ENCODE measurements around the gene NOLC1.
A peak's percentile ranks its signal among the peaks of the same experiment; 100 is the strongest.

NOLC1 gene

DNA sequence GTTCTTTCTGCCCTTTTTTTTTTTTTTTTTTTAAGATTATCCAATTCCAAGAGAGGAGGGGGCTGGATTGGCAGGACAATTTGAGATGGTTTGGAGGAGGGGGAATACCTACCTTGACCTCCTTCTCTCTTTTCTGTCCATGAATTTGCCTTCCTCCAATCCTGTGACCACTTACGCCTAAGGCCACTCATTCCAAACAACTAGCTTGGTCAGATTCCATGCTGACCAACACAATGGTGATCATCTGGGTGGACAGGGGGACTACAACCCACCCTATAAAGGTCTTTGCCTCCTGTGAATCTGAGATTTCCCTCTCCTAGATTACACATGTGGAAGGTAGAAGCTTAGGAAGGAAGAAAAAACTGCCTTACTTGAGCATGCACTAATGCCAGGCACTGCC lies 29.7 kb upstream of the NOLC1 start:
- DNase-seq, result no peak

- no peak for DNase-seq
These were observed 29.0 kb upstream of the NOLC1 start for GRCh38 chr10:102123223-102123622.

GRCh38 chr10:102131286-102132170 lies 20.7 kb upstream of the NOLC1 start:
- no peak for DNase-seq

- no peak for DNase-seq
These were observed 20.0 kb upstream of the NOLC1 start for GRCh38 chr10:102132193-102132562.

- DNase-seq, result peak; percentile 99
These were observed 19.4 kb upstream of the NOLC1 start, which contains the start of gene PPRC1 for GRCh38 chr10:102132563-102133372. PPRC1 (plus strand) TSS chr10:102133040; CDS start chr10:102133069, 29 bp downstream.

- peak; percentile 80 for DNase-seq
These were observed 18.6 kb upstream of the NOLC1 start for GRCh38 chr10:102133373-102134195.

DNA sequence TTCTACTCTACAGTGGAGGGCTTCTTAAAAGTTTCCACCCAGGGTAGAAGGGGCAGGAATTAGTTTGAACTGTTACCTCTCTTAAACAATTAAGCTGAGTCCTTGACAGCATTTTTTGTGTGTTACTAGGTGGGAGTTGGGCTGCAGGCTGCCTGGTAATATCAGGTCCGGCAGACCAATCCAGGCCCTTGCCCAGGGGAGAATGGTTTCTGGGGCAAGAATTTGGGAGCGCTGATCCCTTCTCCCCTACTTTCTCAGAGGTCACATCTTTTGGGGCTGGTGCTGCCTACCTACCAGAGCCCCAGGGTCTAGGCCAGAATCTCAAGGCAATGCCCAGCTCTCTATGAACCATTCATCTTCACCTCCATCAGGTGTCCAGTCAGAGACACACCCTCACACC lies 17.8 kb upstream of the NOLC1 start:
- no peak for DNase-seq

GRCh38 chr10:102135956-102136526 lies 16.1 kb upstream of the NOLC1 start:
- DNase-seq, result no peak

DNA sequence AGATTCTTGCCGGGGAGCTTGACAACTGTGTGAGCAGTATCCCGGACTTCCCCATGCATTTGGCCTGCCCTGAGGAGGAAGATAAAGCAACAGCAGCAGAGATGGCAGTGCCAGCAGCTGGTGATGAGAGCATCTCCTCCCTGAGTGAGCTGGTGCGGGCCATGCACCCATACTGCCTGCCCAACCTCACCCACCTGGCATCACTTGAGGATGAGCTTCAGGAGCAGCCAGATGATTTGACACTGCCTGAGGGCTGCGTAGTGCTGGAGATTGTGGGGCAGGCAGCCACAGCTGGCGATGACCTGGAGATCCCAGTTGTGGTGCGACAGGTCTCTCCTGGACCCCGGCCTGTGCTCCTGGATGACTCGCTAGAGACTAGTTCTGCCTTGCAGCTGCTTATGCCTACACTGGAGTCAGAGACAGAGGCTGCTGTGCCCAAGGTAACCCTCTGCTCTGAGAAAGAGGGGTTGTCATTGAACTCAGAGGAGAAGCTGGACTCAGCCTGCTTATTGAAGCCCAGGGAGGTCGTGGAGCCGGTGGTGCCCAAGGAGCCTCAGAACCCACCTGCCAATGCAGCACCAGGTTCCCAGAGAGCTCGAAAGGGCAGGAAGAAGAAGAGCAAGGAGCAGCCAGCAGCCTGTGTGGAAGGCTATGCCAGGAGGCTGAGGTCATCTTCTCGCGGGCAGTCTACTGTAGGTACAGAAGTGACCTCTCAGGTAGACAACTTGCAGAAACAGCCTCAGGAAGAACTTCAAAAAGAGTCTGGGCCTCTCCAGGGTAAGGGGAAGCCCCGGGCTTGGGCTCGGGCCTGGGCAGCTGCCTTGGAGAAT lies 12.7 kb upstream of the NOLC1 start:
- DNase-seq, result no peak

DNA sequence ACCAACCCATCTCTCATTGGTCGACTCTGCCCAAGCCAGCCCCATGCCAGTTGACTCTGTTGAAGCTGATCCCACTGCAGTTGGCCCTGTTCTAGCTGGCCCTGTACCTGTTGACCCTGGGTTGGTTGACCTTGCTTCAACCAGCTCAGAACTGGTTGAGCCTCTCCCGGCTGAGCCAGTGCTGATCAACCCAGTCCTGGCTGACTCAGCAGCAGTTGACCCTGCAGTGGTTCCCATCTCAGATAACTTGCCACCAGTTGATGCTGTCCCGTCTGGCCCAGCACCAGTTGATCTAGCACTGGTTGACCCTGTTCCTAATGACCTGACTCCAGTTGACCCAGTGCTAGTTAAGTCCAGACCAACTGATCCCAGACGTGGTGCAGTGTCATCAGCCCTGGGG lies 12.0 kb upstream of the NOLC1 start:
- DNase-seq, result no peak

- no peak for DNase-seq
These were observed 11.2 kb upstream of the NOLC1 start for GRCh38 chr10:102140913-102141540.

- no peak for DNase-seq
These were observed 10.5 kb upstream of the NOLC1 start for GRCh38 chr10:102141583-102142107.

DNA sequence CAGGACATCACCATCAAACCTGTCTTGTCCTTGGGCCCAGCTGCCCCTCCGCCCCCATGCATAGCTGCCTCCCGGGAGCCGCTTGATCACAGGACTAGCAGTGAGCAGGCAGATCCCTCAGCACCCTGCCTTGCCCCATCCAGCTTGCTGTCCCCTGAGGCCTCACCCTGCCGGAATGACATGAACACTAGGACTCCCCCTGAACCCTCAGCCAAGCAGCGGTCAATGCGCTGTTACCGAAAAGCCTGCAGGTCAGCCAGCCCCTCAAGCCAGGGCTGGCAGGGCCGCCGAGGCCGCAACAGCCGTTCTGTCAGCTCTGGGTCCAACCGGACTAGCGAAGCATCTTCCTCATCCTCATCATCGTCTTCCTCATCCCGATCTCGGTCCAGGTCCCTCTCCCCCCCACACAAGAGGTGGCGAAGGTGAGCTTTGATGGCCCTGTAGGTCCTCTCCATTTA lies 5.2 kb upstream of the NOLC1 start:
- no peak for DNase-seq

DNA sequence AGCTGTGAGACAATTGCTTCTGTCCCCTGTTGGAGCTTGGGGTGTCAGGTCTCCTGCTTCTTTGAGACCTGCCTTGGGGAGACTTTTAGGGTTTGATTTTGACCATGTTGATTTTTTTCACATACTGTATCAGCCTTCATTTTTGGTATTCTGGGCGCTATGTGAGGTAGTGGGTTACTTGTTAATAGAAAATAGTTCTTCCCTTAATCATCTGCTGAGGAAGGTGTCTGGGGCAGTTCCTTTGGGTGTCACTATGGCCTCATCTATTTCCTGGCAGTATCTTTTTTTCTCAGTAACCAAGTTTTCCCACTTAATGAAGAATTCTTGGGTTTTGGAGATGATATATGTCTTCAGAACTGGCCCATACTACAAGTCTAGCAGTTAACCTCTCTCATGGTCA lies 4.6 kb upstream of the NOLC1 start:
- no peak for DNase-seq

GRCh38 chr10:102148275-102148674 lies 3.9 kb upstream of the NOLC1 start:
- DNase-seq, result no peak

GRCh38 chr10:102150970-102151773 lies 1.0 kb upstream of the NOLC1 start:
- no peak for DNase-seq

- peak; percentile 51 for DNase-seq
These were observed 329 bp downstream of the NOLC1 start for GRCh38 chr10:102152545-102152890.

GRCh38 chr10:102153093-102153620 lies 968 bp downstream of the NOLC1 start:
- no peak for DNase-seq

DNA sequence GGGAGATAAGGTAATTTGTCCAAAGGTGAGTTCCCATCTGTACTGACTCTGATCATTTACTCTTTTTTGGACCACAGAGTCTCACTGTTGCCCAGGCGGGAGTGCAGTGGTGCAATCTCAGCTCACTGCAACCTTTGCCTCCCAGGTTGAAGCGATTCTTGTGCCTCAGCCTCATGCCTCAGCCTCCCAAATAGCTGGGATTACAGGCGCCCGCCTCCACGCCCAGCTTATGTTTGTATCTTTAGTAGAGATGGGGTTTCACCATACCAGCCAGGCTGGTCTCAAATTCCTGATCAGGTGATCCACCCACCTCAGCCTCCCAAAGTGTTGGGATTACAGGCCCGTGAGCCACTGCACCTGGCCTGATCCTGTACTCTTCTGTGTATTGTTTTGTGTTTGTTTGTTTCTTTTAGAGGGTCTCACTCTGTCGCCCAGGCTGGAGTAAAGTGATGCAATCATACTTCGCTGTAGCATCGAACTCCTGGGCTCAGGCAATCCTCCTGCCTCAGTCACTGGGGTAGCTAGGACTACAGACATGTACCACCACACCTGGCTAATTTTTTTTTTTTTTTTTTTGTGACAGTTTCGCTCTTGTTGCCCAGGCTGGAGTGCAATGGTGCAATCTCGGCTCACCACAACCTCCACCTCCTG lies 2.4 kb downstream of the NOLC1 start:
- DNase-seq, result no peak

All from activated CD4-positive, alpha-beta T cell treated with anti-CD3 and anti-CD28 coated beads, Interleukin-2, Interleukin-6, amounts not matched to agents 100 ng/mL and 50 ng/mL, durations not matched to agents 16 hours and 8 hours (primary cell).